HG02610 (cell line): Measurements from ENCODE around the gene BBS12.

Experiments
- ATAC-seq: cut with Tn5 transposase; IDR thresholded peaks from one replicate; pipeline ENCODE4 v1.9.1; 2021; ENCODE audit warnings: mild to moderate bottlenecking, moderate library complexity; ENCODE audit not compliant: unreplicated experiment

BBS12 gene

DNA sequence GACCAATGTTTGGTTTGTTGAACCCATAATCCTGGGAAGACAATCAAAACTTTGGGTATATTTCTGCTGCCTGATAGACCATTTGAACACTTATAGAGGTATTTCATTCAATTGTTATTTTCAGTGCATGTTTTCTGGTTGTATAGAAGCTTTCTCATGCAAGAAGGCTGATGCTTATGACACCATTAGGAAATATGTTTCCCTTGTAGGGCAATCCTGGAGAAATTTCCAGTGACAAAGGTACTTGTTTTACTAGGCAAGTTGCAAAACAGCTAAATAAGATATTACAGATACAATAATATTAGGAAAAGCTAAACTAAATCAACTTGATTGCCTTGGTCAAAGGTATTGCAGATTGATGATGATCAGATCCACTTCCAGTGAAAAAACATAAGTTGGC, 61.3 kb downstream of the BBS12 start:
- no peak for ATAC-seq
